KMS-11 (cell line): ENCODE results near the gene METTL1.
"Not testable (repeated sequence)": the region's sequence is repeated elsewhere in the genome, so short reads cannot be mapped to it uniquely, and the experiment has no call there.

Experiments used
- H2AFZ ChIP-seq: fragments of 200-600 bp; sonication (generic); 2 replicates; pipeline ENCODE4 v1.6.1; 2016; ENCODE audit warnings: antibody characterized with exemption, mixed run types, low read depth
- H3K27ac ChIP-seq: fragments of 200-600 bp; sonication (generic); 2 replicates; pipeline ENCODE4 v1.6.1; 2016; ENCODE audit warnings: mild to moderate bottlenecking, mixed run types
- H3K27me3 ChIP-seq: fragments of 200-600 bp; sonication (generic); 2 replicates; pipeline ENCODE4 v1.6.1; 2017; ENCODE audit warnings: mild to moderate bottlenecking, low read depth, mixed run types, moderate library complexity; ENCODE audit not compliant: insufficient read depth
- H3K36me3 ChIP-seq: fragments of 200-600 bp; sonication (generic); 2 replicates; pipeline ENCODE4 v1.6.1; 2017; ENCODE audit warnings: mild to moderate bottlenecking, mixed run types; ENCODE audit not compliant: insufficient read depth
- H3K4me1 ChIP-seq: fragments of 200-600 bp; sonication (generic); 2 replicates; pipeline ENCODE4 v1.6.1; 2016; ENCODE audit warnings: mild to moderate bottlenecking, low read depth, mixed run types; ENCODE audit not compliant: poor library complexity, severe bottlenecking
- H3K4me2 ChIP-seq: fragments of 200-600 bp; sonication (generic); 2 replicates; pipeline ENCODE4 v1.7.0; 2016; ENCODE audit warnings: mild to moderate bottlenecking, mixed run types
- H3K4me3 ChIP-seq: fragments of 200-600 bp; sonication (generic); IDR thresholded peaks from 2 replicates; pipeline ENCODE4 v1.6.1; 2017; ENCODE audit warnings: low read depth, low read length, mixed read lengths; ENCODE audit not compliant: insufficient read depth
- H3K79me2 ChIP-seq: fragments of 200-600 bp; sonication (generic); 2 replicates; pipeline ENCODE4 v1.6.1; 2016; ENCODE audit warnings: low read depth, mixed run types; ENCODE audit not compliant: insufficient read depth
- H3K9ac ChIP-seq: fragments of 200-600 bp; sonication (generic); 2 replicates; pipeline ENCODE4 v1.6.1; 2016; ENCODE audit warnings: mild to moderate bottlenecking, mixed run types
- H4K20me1 ChIP-seq: fragments of 200-600 bp; sonication (generic); 2 replicates; pipeline ENCODE4 v1.6.1; 2016; ENCODE audit warnings: mild to moderate bottlenecking, mixed run types; ENCODE audit not compliant: insufficient read depth
- TF ChIP-seq, protein P1 (sequence below): fragments of 200-600 bp; sonication (generic); conservative IDR thresholded peaks from 2 replicates; pipeline ENCODE4 v1.6.1; 2017; ENCODE audit warnings: low read depth, mild to moderate bottlenecking, antibody characterized with exemption, low read length, moderate library complexity, mixed read lengths

The METTL1 gene

DNA sequence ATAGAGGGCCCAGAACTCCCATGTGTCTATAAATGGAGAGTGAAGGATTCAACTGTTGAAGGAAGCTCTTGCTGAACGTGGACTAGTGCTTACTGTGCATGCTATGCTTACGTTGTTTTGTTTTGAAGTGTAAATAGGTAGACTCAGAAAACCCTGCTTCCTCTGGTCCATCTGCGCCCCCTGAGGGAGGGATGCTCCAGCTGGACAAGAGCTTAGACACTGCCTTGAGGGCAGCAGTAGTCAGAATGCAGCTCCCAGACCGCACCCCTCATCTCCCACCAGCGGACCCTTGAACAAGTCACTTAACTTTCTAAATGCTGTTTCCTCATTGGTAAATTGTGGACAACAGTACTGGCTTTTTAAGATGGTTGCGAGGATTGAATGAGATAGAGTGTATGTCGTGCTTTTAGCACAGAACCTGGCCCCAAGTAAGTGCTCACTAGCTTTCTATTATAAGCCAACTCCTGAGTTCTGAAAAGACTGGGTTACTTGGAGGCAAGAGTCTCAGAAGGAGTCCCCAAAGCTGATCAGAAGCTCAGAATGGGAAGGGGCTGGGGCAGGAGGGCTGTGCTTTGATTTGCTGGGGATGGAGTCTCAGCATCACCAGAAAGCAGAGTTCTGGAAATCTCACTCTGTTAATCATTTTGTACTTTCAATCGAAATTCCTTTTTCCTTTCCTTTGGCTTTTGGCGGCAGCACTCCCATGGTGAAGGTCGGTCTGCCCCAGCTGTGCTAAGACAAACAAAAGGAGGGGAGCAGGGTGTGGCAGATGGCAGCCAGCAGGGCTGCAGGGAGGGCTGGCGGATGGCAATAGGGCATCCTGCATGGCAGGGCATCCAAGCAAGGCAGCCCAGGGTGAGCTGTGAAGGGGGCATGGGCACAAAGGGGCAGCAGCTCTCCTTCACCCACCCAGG, 48.9 kb downstream of the METTL1 start:
- Histone ChIP-seq H3K27me3 (no peaks in the 10 kb centered on the region), H3K4me3 (no peak overlapping the region), H3K4me2 (no peak overlapping the region), H3K9ac (no peak overlapping the region), H2AFZ (no peak overlapping the region), H4K20me1 (no peaks in the 10 kb centered on the region), H3K27ac (no peak overlapping the region), H3K79me2 (no peaks in the 10 kb centered on the region), H3K4me1 (no peaks in the 10 kb centered on the region), H3K36me3 (peaks cover 8% of the 10 kb centered on the region; the same call in 1 of the 2 replicates)
- TF ChIP-seq, protein P1, sequence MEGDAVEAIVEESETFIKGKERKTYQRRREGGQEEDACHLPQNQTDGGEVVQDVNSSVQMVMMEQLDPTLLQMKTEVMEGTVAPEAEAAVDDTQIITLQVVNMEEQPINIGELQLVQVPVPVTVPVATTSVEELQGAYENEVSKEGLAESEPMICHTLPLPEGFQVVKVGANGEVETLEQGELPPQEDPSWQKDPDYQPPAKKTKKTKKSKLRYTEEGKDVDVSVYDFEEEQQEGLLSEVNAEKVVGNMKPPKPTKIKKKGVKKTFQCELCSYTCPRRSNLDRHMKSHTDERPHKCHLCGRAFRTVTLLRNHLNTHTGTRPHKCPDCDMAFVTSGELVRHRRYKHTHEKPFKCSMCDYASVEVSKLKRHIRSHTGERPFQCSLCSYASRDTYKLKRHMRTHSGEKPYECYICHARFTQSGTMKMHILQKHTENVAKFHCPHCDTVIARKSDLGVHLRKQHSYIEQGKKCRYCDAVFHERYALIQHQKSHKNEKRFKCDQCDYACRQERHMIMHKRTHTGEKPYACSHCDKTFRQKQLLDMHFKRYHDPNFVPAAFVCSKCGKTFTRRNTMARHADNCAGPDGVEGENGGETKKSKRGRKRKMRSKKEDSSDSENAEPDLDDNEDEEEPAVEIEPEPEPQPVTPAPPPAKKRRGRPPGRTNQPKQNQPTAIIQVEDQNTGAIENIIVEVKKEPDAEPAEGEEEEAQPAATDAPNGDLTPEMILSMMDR: no peak

DNA sequence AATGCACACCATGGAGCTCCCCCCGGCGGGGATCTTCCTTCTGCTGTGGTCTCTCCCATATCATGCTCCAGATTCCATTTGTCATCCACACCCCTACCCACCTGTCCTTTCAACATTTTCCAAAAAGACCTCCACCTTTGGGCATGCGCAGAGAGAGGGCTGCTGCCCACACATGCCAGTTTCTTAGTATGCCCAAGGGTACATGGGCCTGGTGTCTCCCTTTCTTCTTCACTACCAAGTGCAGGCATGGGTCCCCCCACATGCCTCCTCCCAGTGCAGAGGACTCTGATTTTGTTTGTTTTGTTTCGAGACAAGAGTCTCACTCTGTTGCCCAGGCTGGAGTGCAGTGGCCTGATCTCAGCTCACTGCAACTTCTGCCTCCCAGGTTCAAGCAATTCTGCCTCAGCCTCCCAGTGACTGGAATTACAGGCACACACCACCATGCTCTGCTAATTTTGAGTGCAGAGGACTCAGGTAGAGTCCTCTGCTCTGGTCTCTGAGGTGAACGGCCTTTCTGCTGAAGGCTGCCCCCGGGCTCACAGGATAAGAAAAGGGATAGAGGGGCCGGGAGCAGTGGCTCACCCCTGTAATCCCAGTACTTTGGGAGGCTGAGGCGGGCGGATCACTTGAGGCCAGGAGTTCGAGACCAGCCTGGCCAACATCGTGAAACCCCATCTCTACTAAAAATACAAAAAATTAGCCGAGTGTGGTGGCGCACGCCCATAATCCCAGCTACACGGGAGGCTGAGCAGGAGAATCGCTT, 49.9 kb downstream of the METTL1 start:
- not testable (repeated sequence) for H3K4me1 ChIP-seq, H3K36me3 ChIP-seq, H3K4me2 ChIP-seq, H3K4me3 ChIP-seq, H3K27ac ChIP-seq, H3K9ac ChIP-seq, H3K27me3 ChIP-seq, H3K79me2 ChIP-seq, H2AFZ ChIP-seq, H4K20me1 ChIP-seq

DNA sequence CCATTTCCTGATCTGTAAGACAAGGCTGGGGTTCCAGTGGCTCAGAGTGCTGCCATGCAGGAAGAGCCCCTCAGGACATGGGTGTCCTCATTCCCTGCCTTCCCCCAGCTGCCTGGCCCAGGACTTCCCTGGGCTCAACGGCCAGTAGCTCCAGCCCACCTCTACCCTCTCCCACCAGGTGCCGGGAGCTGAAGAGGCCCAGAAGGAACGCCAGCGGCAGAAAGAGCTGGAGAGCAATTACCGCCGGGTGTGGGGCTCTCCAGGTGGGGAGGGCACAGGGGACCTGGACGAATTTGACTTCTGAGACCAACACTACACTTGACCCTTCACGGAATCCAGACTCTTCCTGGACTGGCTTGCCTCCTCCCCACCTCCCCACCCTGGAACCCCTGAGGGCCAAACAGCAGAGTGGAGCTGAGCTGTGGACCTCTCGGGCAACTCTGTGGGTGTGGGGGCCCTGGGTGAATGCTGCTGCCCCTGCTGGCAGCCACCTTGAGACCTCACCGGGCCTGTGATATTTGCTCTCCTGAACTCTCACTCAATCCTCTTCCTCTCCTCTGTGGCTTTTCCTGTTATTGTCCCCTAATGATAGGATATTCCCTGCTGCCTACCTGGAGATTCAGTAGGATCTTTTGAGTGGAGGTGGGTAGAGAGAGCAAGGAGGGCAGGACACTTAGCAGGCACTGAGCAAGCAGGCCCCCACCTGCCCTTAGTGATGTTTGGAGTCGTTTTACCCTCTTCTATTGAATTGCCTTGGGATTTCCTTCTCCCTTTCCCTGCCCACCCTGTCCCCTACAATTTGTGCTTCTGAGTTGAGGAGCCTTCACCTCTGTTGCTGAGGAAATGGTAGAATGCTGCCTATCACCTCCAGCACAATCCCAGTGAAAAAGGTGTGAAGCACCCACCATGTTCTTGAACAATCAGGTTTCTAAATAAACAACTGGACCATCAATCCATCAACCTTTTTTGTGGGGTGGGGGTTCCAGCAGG, 51.0 kb downstream of the METTL1 start:
- TF ChIP-seq, protein P1: no peak; the same call in 1 of the 2 replicates
- H3K4me3 ChIP-seq: no peak overlapping the region
- peaks cover 9% of the 10 kb centered on the region; the same call in 1 of the 2 replicates for H3K36me3 ChIP-seq
- H3K79me2 ChIP-seq: no peaks in the 10 kb centered on the region
- H4K20me1 ChIP-seq: no peaks in the 10 kb centered on the region
- no peaks in the 10 kb centered on the region for H3K4me1 ChIP-seq
- no peak overlapping the region for H3K9ac ChIP-seq
- no peak overlapping the region for H2AFZ ChIP-seq
- H3K27me3 ChIP-seq: no peaks in the 10 kb centered on the region
- no peak overlapping the region for H3K4me2 ChIP-seq
- no peak overlapping the region for H3K27ac ChIP-seq

DNA sequence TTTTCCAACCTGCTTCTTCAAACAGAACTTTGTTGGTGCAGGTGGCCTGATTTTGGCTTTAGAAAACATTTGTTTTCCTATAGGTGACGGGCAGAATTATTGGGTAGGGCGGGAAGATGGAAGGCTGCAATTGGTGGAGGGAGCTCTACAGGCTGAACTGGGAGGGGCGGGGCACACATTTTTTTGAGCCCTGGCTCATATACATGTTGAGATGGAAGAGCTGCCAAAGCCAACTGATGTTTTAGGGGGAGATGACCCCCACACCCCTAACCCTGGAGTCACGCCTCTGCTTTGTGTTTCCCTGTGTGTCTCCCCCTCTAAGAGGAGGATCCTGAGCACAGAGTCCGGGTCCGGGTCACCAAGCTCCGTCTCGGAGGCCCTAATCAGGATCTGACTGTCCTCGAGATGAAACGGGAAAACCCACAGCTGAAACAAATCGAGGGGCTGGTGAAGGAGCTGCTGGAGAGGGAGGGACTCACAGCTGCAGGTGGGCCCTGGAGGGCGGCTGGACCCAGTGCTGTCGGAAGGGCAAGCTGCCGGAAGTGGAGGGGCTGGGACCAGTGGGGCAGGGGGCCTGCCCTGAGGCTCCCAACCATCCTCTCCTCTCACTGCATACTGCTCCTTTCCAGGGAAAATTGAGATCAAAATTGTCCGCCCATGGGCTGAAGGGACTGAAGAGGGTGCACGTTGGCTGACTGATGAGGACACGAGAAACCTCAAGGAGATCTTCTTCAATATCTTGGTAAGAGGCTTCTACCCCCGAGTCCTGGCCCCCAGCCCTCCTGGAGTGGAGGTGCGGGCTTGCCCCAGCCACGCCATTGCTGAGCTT, 51.9 kb downstream of the METTL1 start:
- Histone ChIP-seq H3K27ac (no peak overlapping the region), H2AFZ (no peak overlapping the region), H4K20me1 (no peaks in the 10 kb centered on the region), H3K4me2 (no peak overlapping the region), H3K4me1 (no peaks in the 10 kb centered on the region), H3K36me3 (peaks cover 9% of the 10 kb centered on the region; the same call in 1 of the 2 replicates), H3K79me2 (no peaks in the 10 kb centered on the region), H3K27me3 (no peaks in the 10 kb centered on the region), H3K4me3 (no peak overlapping the region), H3K9ac (no peak overlapping the region)
- TF ChIP-seq, protein P1: no peak
